ENCODE results near the gene C3orf49.

Gene C3orf49

GRCh38 chr3:63892773-63893352 lies 73.8 kb downstream of the C3orf49 start:
- no peak for DNase-seq

GRCh38 chr3:63895422-63896189 lies 76.5 kb downstream of the C3orf49 start:
- no peak for DNase-seq

- no peak for DNase-seq
Measured at GRCh38 chr3:63896332-63897030, 77.4 kb downstream of the C3orf49 start.

Measured in eye (tissue), 1 donor.